GM12878 (cell line): Measurements from ENCODE around the gene DIDO1. TPM values are rescaled to one million over a fixed set of nuclear protein-coding genes. Genes with fewer than 3 reads are reported as not detected.

Experiments
- ATF7 ChIP-seq: fragments of 450-650 bp; IDR thresholded peaks from 2 replicates; pipeline ENCODE4 v1.6.1; 2016; ENCODE audit warnings: low read depth, mild to moderate bottlenecking
- BACH1 ChIP-seq: fragments of 450-650 bp; IDR thresholded peaks from 2 replicates; pipeline ENCODE4 v1.6.1; 2017; ENCODE audit warnings: mild to moderate bottlenecking, borderline replicate concordance
- BHLHE40 ChIP-seq, 2 experiments: fragments of 450-650 bp in 1 of 2; IDR thresholded peaks; 2 replicates each; pipeline ENCODE4 v1.6.1; 2011 to 2017; ENCODE audit warnings: low read depth in 2 of 2, borderline replicate concordance in 1 of 2, improper control_type of control experiment in 1 of 2, low read length in 1 of 2, mild to moderate bottlenecking in 1 of 2
- BMI1 ChIP-seq: fragments of 450-650 bp; IDR thresholded peaks from 2 replicates; pipeline ENCODE4 v1.6.1; 2016; ENCODE audit warnings: mild to moderate bottlenecking, moderate library complexity, borderline replicate concordance
- GATAD2B ChIP-seq: fragments of 450-650 bp; conservative IDR thresholded peaks from 2 replicates; pipeline ENCODE4 v1.6.1; 2017; ENCODE audit warnings: low read depth, mild to moderate bottlenecking, moderate library complexity
- IKZF1 ChIP-seq: fragments of 450-650 bp; conservative IDR thresholded peaks from 2 replicates; pipeline ENCODE4 v1.6.1; 2017; ENCODE audit warnings: antibody characterized with exemption, mild to moderate bottlenecking
- MEF2A ChIP-seq: IDR thresholded peaks from 2 replicates; pipeline ENCODE4 v1.6.1; 2011; ENCODE audit warnings: low read depth, mild to moderate bottlenecking, low read length, moderate library complexity; ENCODE audit not compliant: insufficient read depth
- MTA2 ChIP-seq: fragments of 450-650 bp; IDR thresholded peaks from 2 replicates; pipeline ENCODE4 v1.6.1; 2016; ENCODE audit warnings: low read depth, mild to moderate bottlenecking, moderate library complexity
- MXI1 ChIP-seq: fragments of 150-350 bp; IDR thresholded peaks from 2 replicates; pipeline ENCODE4 v1.6.1; 2011; ENCODE audit warnings: low read depth, mild to moderate bottlenecking, inconsistent platforms, low read length, improper control_type of control experiment
- RAD21 ChIP-seq: IDR thresholded peaks from 2 replicates; pipeline ENCODE4 v1.6.1; 2011; ENCODE audit warnings: mild to moderate bottlenecking, low read depth, low read length, moderate library complexity; ENCODE audit not compliant: insufficient read depth
- RB1 ChIP-seq: fragments of 450-650 bp; formaldehyde crosslinking; IDR thresholded peaks from 2 replicates; pipeline ENCODE4 v1.6.1; 2017; ENCODE audit warnings: mild to moderate bottlenecking, borderline replicate concordance
- SIX5 ChIP-seq: IDR thresholded peaks from 2 replicates; pipeline ENCODE4 v1.6.1; 2011; ENCODE audit warnings: mild to moderate bottlenecking, low read depth, low read length, moderate library complexity; ENCODE audit not compliant: severe bottlenecking
- SRF ChIP-seq, 2 experiments: IDR thresholded peaks; 2 replicates each; pipeline ENCODE4 v1.6.1; 2011; ENCODE audit warnings: low read depth in 2 of 2, low read length in 2 of 2, mild to moderate bottlenecking in 1 of 2, moderate library complexity in 1 of 2
- STAT3 ChIP-seq: IDR thresholded peaks from 2 replicates; pipeline ENCODE4 v1.6.1; 2011; ENCODE audit warnings: low read depth, low read length, improper control_type of control experiment
- TBL1XR1 ChIP-seq: IDR thresholded peaks from 2 replicates; pipeline ENCODE4 v1.6.1; 2012; ENCODE audit warnings: low read depth, low read length, improper control_type of control experiment
- ZBED1 ChIP-seq: IDR thresholded peaks from 2 replicates; pipeline ENCODE4 v1.6.1; 2016; ENCODE audit warnings: borderline replicate concordance
- ZNF207 ChIP-seq: fragments of 450-650 bp; IDR thresholded peaks from 2 replicates; pipeline ENCODE4 v1.6.1; 2014; ENCODE audit warnings: antibody characterized with exemption, mild to moderate bottlenecking, borderline replicate concordance
- polyA plus RNA-seq, 11 experiments: library from polyadenylated mRNA; depleted of rRNA in 4 of 11; unstranded in 6 of 11; stranded (reverse) in 5 of 11; fragments of >200 nt; fragmentation: Nextera tagmentation in 4 of 11; fragmentation: Illumina TruSeq in 1 of 11; extraction: Ambion mirVana in 4 of 11; extraction: Trizol in 1 of 11; gene quantifications; 1 replicate in 1 of 11; 2 replicates in 10 of 11; pipeline versions ENCODE4 v1.2.1 to v1.2.3, GENCODE V29; 2011 to 2016; ENCODE audit warnings: inconsistent platforms in 2 of 11, missing spikeins in 2 of 11, low read depth in 1 of 11
- total RNA-seq, 4 experiments: library from RNA; depleted of rRNA in 3 of 4; stranded (reverse); fragments of >200 nt in 3 of 4; fragmentation: Illumina TruSeq in 1 of 4; extraction: Trizol in 1 of 4; gene quantifications; 2 replicates each; pipeline versions ENCODE4 v1.2.1 to v1.2.3, GENCODE V29; 2013 to 2021
- TF ChIP-seq, protein P1 (sequence below): fragments of 450-650 bp; IDR thresholded peaks from 2 replicates; pipeline ENCODE4 v1.6.1; 2018; ENCODE audit warnings: borderline replicate concordance, mild to moderate bottlenecking; ENCODE audit not compliant: partially characterized antibody
- TF ChIP-seq, protein P2 (sequence below): fragments of 450-650 bp; IDR thresholded peaks from 2 replicates; pipeline ENCODE4 v1.6.1; 2017; ENCODE audit warnings: mild to moderate bottlenecking, moderate library complexity
- TF ChIP-seq, protein P3 (sequence below): fragments of 450-650 bp; IDR thresholded peaks from 2 replicates; pipeline ENCODE4 v1.6.1; 2017; ENCODE audit warnings: antibody characterized with exemption, mild to moderate bottlenecking, moderate library complexity

The DIDO1 gene
- total and polyA plus RNA-seq, 10 of the 15 experiments (the other 5 are each of a cell fraction or from before 2014, with no cell fraction given) = 5.5 to 56.4 (median 38.4) TPM

DNA sequence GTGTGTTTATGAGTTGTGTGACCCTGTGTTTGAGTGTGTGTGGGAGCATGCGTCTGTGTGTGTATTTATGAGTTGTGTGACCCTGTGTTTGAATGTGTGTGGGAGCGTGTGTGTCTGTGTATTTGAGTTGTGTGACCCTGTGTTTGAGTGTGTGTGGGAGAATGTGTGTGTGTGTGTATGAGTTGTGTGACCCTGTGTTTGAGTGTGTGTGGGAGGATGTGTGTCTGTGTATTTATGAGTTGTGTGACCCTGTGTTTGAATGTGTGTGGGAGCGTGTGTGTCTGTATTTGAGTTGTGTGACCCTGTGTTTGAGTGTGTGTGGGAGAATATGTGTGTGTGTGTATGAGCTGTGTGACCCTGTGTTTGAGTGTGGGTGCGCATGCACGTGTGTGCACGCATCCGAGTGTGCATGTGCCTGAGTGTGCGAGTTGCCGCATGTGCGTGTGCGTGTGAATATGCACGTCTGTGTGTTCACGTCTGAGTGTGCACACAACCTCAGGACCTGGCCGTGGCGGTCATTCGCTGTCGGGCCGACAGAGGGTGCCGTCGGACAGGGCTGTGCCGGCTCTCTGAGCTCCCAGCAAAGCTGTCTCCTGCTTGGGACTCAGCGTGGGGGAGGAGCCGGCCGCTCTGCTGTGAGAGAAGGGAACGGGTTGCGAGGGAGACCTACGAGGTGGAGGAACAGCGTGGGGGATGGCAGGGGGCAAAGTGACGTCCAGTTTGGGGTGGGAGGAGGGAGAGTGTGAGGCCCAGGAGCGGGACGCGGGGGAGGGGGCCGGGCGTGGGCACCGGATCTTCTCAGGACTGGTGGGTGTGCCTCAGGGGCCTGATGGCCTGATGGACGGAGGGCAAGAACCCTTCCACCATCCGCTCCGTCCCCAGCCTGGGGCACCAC, 45.9 kb upstream of the DIDO1 start (continued):
- TF ChIP-seq, protein P1, sequence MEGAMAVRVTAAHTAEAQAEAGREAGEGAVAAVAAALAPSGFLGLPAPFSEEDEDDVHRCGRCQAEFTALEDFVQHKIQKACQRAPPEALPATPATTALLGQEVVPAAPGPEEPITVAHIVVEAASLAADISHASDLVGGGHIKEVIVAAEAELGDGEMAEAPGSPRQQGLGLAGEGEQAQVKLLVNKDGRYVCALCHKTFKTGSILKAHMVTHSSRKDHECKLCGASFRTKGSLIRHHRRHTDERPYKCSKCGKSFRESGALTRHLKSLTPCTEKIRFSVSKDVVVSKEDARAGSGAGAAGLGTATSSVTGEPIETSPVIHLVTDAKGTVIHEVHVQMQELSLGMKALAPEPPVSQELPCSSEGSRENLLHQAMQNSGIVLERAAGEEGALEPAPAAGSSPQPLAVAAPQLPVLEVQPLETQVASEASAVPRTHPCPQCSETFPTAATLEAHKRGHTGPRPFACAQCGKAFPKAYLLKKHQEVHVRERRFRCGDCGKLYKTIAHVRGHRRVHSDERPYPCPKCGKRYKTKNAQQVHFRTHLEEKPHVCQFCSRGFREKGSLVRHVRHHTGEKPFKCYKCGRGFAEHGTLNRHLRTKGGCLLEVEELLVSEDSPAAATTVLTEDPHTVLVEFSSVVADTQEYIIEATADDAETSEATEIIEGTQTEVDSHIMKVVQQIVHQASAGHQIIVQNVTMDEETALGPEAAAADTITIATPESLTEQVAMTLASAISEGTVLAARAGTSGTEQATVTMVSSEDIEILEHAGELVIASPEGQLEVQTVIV = no peak
- peak; percentile 74 for TF ChIP-seq MXI1
- peak; percentile 54 for TF ChIP-seq IKZF1
- TF ChIP-seq SRF (IDR thresholded peaks at IDR 0.05; ENCODE audit: low read depth in 2 of 2, low read length in 2 of 2) = no peak
- TF ChIP-seq RAD21 = peak; percentile 91
- peak; percentile 77 for TF ChIP-seq ZNF207
- 0 out of 2 replicates have a peak, but pooled peaks have one; percentile 31 for TF ChIP-seq BACH1
- no peak for TF ChIP-seq ZBED1
- TF ChIP-seq, protein P2, sequence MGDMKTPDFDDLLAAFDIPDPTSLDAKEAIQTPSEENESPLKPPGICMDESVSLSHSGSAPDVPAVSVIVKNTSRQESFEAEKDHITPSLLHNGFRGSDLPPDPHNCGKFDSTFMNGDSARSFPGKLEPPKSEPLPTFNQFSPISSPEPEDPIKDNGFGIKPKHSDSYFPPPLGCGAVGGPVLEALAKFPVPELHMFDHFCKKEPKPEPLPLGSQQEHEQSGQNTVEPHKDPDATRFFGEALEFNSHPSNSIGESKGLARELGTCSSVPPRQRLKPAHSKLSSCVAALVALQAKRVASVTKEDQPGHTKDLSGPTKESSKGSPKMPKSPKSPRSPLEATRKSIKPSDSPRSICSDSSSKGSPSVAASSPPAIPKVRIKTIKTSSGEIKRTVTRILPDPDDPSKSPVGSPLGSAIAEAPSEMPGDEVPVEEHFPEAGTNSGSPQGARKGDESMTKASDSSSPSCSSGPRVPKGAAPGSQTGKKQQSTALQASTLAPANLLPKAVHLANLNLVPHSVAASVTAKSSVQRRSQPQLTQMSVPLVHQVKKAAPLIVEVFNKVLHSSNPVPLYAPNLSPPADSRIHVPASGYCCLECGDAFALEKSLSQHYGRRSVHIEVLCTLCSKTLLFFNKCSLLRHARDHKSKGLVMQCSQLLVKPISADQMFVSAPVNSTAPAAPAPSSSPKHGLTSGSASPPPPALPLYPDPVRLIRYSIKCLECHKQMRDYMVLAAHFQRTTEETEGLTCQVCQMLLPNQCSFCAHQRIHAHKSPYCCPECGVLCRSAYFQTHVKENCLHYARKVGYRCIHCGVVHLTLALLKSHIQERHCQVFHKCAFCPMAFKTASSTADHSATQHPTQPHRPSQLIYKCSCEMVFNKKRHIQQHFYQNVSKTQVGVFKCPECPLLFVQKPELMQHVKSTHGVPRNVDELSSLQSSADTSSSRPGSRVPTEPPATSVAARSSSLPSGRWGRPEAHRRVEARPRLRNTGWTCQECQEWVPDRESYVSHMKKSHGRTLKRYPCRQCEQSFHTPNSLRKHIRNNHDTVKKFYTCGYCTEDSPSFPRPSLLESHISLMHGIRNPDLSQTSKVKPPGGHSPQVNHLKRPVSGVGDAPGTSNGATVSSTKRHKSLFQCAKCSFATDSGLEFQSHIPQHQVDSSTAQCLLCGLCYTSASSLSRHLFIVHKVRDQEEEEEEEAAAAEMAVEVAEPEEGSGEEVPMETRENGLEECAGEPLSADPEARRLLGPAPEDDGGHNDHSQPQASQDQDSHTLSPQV = peak; percentile 9; the same call in 1 of the 2 replicates
- TF ChIP-seq BHLHE40 (IDR thresholded peaks at IDR 0.05; ENCODE audit: borderline replicate concordance in 1 of 2, low read depth in 2 of 2, low read length in 1 of 2) = peak; percentile 39 to 85; a peak in 2 of 4 replicates
- TF ChIP-seq MTA2 = peak; percentile 30; the same call in 1 of the 2 replicates
- TF ChIP-seq MEF2A = 0 out of 2 replicates have a peak, but pooled peaks have one; percentile 39
- no peak for TF ChIP-seq SIX5
- TF ChIP-seq RB1 = peak; percentile 74; the same call in 1 of the 2 replicates
- no peak for TF ChIP-seq TBL1XR1
- no peak for TF ChIP-seq BMI1
- TF ChIP-seq, protein P3, sequence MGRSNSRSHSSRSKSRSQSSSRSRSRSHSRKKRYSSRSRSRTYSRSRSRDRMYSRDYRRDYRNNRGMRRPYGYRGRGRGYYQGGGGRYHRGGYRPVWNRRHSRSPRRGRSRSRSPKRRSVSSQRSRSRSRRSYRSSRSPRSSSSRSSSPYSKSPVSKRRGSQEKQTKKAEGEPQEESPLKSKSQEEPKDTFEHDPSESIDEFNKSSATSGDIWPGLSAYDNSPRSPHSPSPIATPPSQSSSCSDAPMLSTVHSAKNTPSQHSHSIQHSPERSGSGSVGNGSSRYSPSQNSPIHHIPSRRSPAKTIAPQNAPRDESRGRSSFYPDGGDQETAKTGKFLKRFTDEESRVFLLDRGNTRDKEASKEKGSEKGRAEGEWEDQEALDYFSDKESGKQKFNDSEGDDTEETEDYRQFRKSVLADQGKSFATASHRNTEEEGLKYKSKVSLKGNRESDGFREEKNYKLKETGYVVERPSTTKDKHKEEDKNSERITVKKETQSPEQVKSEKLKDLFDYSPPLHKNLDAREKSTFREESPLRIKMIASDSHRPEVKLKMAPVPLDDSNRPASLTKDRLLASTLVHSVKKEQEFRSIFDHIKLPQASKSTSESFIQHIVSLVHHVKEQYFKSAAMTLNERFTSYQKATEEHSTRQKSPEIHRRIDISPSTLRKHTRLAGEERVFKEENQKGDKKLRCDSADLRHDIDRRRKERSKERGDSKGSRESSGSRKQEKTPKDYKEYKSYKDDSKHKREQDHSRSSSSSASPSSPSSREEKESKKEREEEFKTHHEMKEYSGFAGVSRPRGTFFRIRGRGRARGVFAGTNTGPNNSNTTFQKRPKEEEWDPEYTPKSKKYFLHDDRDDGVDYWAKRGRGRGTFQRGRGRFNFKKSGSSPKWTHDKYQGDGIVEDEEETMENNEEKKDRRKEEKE = no peak
- no peak for TF ChIP-seq STAT3
- TF ChIP-seq ATF7 = no peak
- peak; percentile 54; the same call in 1 of the 2 replicates for TF ChIP-seq GATAD2B
